ENCODE data around the gene LYST. TPM values are rescaled to one million over a fixed set of nuclear protein-coding genes. Genes with fewer than 3 reads are reported as not detected.
A peak's percentile ranks its signal among the peaks of the same experiment; 100 is the strongest.
"Not testable (repeated sequence)": the region's sequence is repeated elsewhere in the genome, so short reads cannot be mapped to it uniquely, and the experiment has no call there.

Gene LYST
- polyA plus RNA-seq, 1 donor from 2014 or later, result 29.4 TPM

- Mint-ChIP-seq H3K27ac (no peak overlapping the region), H3K27me3 (no peaks in the 10 kb centered on the region), H3K4me1 (no peaks in the 10 kb centered on the region), H3K36me3 (peaks cover 4% of the 10 kb centered on the region), H3K4me3 (no peak overlapping the region), H3K9me3 (no peaks in the 10 kb centered on the region)
Observed at GRCh38 chr1:235759336-235759735, 107.4 kb downstream of the LYST start.

DNA sequence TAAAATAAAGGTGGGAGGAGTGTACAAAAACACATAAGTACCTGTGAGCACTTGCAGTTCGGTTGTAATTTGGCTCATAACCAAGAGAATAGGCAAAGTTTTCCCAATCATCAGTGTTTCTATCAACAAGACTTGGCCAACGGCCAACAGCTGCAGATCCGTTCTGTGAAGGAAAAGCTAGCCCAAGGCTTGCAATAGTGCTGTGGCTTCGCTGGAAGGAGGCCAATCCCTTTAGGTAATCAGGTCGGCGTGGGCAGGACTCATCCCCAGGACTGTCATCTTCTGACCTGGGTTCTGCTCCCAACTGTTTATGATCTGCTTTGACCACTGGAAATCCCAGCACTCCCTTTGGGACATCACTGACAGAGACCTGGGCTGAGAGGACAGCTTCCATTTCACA is 107.8 kb downstream of the LYST start:
- H3K4me3 Mint-ChIP-seq, result no peak overlapping the region
- no peak overlapping the region for H3K27ac Mint-ChIP-seq
- peaks cover 4% of the 10 kb centered on the region for H3K36me3 Mint-ChIP-seq
- H3K9me3 Mint-ChIP-seq, result no peaks in the 10 kb centered on the region
- no peaks in the 10 kb centered on the region for H3K27me3 Mint-ChIP-seq
- no peaks in the 10 kb centered on the region for H3K4me1 Mint-ChIP-seq

DNA sequence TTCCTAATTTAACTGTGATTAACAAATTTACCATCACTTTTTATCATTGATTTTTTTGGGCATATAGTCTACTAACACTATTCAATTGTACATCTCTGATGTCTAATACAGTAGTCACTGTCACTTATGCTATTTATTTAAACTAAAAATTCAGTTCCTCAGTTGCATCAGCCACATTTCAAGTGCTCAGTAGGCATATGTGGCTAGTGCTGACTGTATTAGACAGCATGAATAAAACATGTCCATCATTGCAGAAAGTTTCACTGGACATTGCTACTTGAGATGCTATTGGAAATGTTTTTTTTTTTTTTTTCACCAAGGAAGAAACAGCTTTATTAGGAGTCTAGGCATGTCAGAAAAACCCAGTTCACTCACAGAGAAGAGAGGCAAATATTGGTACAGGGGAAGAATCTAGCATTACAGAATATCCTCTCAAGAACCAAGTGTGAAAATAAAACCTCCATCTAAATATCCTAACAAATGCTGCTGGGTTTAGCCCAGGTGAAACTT is 109.1 kb downstream of the LYST start:
- no peaks in the 10 kb centered on the region for H3K9me3 Mint-ChIP-seq
- no peaks in the 10 kb centered on the region for H3K27me3 Mint-ChIP-seq
- peaks cover 4% of the 10 kb centered on the region for H3K36me3 Mint-ChIP-seq
- no peak overlapping the region for H3K4me3 Mint-ChIP-seq
- H3K27ac Mint-ChIP-seq, result peak overlapping the region in 1 of 3 donors; percentile 55
- no peaks in the 10 kb centered on the region for H3K4me1 Mint-ChIP-seq

DNA sequence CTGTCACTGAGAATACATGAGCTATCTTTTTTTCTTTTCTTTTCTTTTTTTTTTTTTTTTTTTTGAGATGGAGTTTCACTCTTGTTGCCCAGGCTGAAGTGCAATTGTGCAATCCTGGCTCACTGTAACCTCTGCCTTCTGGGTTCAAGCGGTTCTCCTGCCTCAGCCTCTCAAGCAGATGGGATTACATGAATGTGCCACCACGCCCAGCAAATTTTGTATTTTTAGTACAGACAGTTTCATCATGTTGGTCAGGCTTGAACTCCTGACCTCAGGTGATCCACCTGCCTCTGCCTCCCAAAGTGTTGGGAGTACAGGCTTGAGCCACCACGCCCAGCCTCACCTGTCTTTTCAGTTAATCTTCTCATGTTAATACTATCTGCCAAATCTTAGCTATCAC is 112.5 kb downstream of the LYST start:
- H3K4me1 Mint-ChIP-seq, H3K4me3 Mint-ChIP-seq, H3K36me3 Mint-ChIP-seq, H3K9me3 Mint-ChIP-seq, H3K27me3 Mint-ChIP-seq, H3K27ac Mint-ChIP-seq: not testable (repeated sequence)

GRCh38 chr1:235749755-235750300 is 116.9 kb downstream of the LYST start:
- H3K4me1 Mint-ChIP-seq, result peaks cover 0 to 2% (median 1%) of the 10 kb centered on the region in 3 donors
- H3K36me3 Mint-ChIP-seq, result peaks cover 3% of the 10 kb centered on the region
- no peak overlapping the region for H3K27ac Mint-ChIP-seq
- no peak overlapping the region for H3K4me3 Mint-ChIP-seq
- H3K27me3 Mint-ChIP-seq, result no peaks in the 10 kb centered on the region
- H3K9me3 Mint-ChIP-seq, result no peaks in the 10 kb centered on the region

DNA sequence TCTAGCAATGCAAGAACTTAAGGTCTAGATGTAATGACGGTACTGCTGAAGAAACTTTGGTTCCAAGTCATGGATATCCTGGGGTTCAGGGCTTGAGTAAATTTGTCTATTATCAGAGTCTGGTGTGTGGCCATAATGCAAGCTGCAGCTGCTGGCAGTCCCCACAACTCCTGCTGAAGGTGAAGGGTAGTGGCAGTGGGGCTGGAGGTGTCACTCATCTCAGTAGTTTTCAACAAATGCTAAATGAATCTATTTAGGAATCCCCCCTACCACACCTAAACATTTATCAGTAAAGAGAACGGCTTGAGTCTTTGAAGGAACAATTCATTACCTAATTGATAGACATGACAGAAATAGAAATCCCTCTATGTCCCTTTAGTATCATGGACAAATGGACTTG is 118.0 kb downstream of the LYST start:
- Mint-ChIP-seq H3K36me3 (peaks cover 7% of the 10 kb centered on the region), H3K4me1 (peaks cover 0 to 2% (median 1%) of the 10 kb centered on the region in 3 donors), H3K9me3 (no peaks in the 10 kb centered on the region), H3K27me3 (no peaks in the 10 kb centered on the region), H3K27ac (peak overlapping the region in 1 of 3 donors; percentile 41), H3K4me3 (no peak overlapping the region)

GRCh38 chr1:235746245-235746644 is 120.5 kb downstream of the LYST start:
- H3K36me3 Mint-ChIP-seq, result peaks cover 10% of the 10 kb centered on the region
- peaks cover 0 to 2% (median 1%) of the 10 kb centered on the region in 3 donors for H3K4me1 Mint-ChIP-seq
- H3K9me3 Mint-ChIP-seq, result no peaks in the 10 kb centered on the region
- H3K27ac Mint-ChIP-seq, result no peak overlapping the region
- no peaks in the 10 kb centered on the region for H3K27me3 Mint-ChIP-seq
- no peak overlapping the region for H3K4me3 Mint-ChIP-seq

- no peak overlapping the region for H3K4me3 Mint-ChIP-seq
- H3K27ac Mint-ChIP-seq, result peak overlapping the region in 1 of 3 donors; percentile 1
- H3K36me3 Mint-ChIP-seq, result peaks cover 10% of the 10 kb centered on the region
- H3K27me3 Mint-ChIP-seq, result no peaks in the 10 kb centered on the region
- peaks cover 0 to 2% (median 1%) of the 10 kb centered on the region in 3 donors for H3K4me1 Mint-ChIP-seq
- no peaks in the 10 kb centered on the region for H3K9me3 Mint-ChIP-seq
Observed at GRCh38 chr1:235745503-235746136, 121.1 kb downstream of the LYST start.

GRCh38 chr1:235742914-235743599 is 123.6 kb downstream of the LYST start:
- Mint-ChIP-seq H3K36me3 (peaks cover 19% of the 10 kb centered on the region), H3K9me3 (no peaks in the 10 kb centered on the region), H3K4me3 (no peak overlapping the region), H3K27me3 (no peaks in the 10 kb centered on the region), H3K27ac (no peak overlapping the region), H3K4me1 (peaks cover 0 to 2% (median 0%) of the 10 kb centered on the region in 3 donors)

DNA sequence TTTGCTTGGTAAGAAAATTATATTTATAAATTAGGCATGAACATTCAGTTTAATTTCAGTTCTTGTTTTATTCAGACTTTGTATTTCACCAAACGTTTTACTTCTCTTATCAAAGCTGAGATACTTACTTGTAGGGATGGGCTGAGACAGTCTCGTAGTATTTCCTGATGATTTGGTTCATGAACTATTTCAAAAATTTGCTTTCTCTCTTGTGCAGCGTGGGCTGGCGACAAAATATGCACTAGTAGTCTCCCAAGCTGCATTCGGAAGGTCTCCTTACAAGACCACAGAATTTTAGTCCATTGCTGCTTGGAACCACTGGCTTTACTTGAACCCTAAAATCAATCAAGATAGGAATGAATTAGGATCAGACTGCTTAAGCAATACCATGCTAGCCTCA is 125.4 kb downstream of the LYST start:
- Mint-ChIP-seq H3K36me3 (peaks cover 21% of the 10 kb centered on the region), H3K9me3 (no peaks in the 10 kb centered on the region), H3K27me3 (no peaks in the 10 kb centered on the region), H3K4me1 (no peaks in the 10 kb centered on the region), H3K4me3 (no peak overlapping the region), H3K27ac (no peak overlapping the region)

- Mint-ChIP-seq H3K9me3 (no peaks in the 10 kb centered on the region), H3K27ac (no peak overlapping the region), H3K27me3 (no peaks in the 10 kb centered on the region), H3K4me3 (no peak overlapping the region), H3K4me1 (no peaks in the 10 kb centered on the region), H3K36me3 (peaks cover 21% of the 10 kb centered on the region)
Observed at GRCh38 chr1:235739631-235740030, 127.1 kb downstream of the LYST start.

- no peaks in the 10 kb centered on the region for H3K9me3 Mint-ChIP-seq
- no peaks in the 10 kb centered on the region for H3K27me3 Mint-ChIP-seq
- no peak overlapping the region for H3K4me3 Mint-ChIP-seq
- H3K36me3 Mint-ChIP-seq, result peaks cover 18% of the 10 kb centered on the region
- no peak overlapping the region for H3K27ac Mint-ChIP-seq
- no peaks in the 10 kb centered on the region for H3K4me1 Mint-ChIP-seq
Observed at GRCh38 chr1:235739124-235739523, 127.6 kb downstream of the LYST start.

DNA sequence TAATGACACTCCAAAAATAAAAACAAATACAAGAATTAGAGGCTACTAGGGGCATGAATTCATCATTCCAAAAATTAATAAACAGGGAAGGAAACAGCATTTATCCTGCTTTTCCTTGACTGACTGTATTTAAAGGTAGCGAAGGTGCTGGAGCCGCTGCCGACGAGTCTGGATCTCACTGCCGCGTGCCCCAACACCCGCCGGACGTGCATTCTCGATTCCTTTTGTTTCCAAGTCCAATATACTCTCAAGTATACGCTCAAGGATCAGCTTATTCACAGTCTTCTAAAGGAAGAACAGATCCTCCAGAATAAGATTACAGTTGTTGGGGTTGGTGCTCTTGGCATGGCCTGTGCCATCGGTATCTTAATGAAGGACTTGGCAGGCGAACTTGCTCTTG is 129.0 kb downstream of the LYST start:
- Mint-ChIP-seq H3K27me3 (no peaks in the 10 kb centered on the region), H3K27ac (no peak overlapping the region), H3K4me3 (no peak overlapping the region), H3K9me3 (no peaks in the 10 kb centered on the region), H3K36me3 (peaks cover 17% of the 10 kb centered on the region), H3K4me1 (no peaks in the 10 kb centered on the region)

- no peaks in the 10 kb centered on the region for H3K27me3 Mint-ChIP-seq
- no peaks in the 10 kb centered on the region for H3K4me1 Mint-ChIP-seq
- no peak overlapping the region for H3K4me3 Mint-ChIP-seq
- no peaks in the 10 kb centered on the region for H3K9me3 Mint-ChIP-seq
- H3K36me3 Mint-ChIP-seq, result peaks cover 14% of the 10 kb centered on the region
- no peak overlapping the region for H3K27ac Mint-ChIP-seq
Observed at GRCh38 chr1:235736263-235736662, 130.4 kb downstream of the LYST start.

DNA sequence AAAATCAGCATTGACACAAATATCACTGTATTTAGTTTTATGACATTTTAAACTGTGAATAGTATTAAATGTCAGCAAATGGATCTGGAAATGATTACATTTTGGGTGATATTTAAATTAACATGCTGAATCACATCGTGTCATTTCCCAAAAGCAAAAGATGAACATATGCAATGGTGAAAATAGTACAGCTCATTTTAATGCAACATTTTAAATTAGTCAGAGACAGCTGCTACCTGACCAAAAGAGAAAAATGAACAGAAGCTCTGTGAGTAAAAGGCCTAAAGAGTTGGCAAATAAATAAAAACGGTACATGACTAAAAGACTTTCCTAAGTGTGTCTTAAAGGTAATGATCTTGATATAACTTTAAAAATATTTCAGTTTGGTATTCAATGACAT is 131.1 kb downstream of the LYST start:
- Mint-ChIP-seq H3K27ac (no peak overlapping the region), H3K4me3 (no peak overlapping the region), H3K27me3 (no peaks in the 10 kb centered on the region), H3K9me3 (no peaks in the 10 kb centered on the region), H3K36me3 (peaks cover 14% of the 10 kb centered on the region), H3K4me1 (no peaks in the 10 kb centered on the region)

DNA sequence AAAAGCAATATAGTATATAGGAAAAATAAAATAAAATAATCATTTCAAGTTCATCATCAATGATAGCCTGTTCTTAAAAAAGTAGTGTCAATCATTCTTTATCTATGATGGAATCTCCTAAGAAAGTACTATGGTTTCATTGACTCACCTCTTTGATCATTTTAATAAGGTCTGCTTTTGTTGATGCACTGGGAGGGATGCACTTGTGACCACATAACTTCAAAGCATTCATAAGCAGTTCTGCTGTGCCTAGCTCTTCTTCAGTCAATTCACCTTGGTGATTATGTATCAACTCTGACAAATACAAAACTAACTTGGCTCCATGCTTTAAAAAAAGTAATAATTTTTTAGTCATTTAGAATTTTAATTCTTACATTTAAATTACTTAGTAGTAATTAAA is 132.4 kb downstream of the LYST start:
- Mint-ChIP-seq H3K4me1 (no peaks in the 10 kb centered on the region), H3K27me3 (no peaks in the 10 kb centered on the region), H3K4me3 (no peak overlapping the region), H3K36me3 (peaks cover 9% of the 10 kb centered on the region), H3K27ac (no peak overlapping the region), H3K9me3 (no peaks in the 10 kb centered on the region)
